SU-DHL-6 (cell line): ENCODE results near the gene SLC6A5.
"Not testable (repeated sequence)": the region's sequence is repeated elsewhere in the genome, so short reads cannot be mapped to it uniquely, and the experiment has no call there.

Experiments
- EZH2phosphoT487 ChIP-seq: fragments of 200-600 bp; sonication (generic), shearing (Covaris generic); conservative IDR thresholded peaks from 2 replicates; pipeline ENCODE4 v1.6.1; 2018; ENCODE audit warnings: mild to moderate bottlenecking, antibody characterized with exemption, low read length, moderate library complexity, mixed read lengths
- TF ChIP-seq, protein P1 (sequence below): fragments of 200-600 bp; sonication (generic); IDR thresholded peaks from one replicate; pipeline ENCODE4 v1.5.1; 2017; ENCODE audit warnings: antibody characterized with exemption, mild to moderate bottlenecking, low read length, moderate library complexity; ENCODE audit not compliant: insufficient read depth, poor library complexity, severe bottlenecking

DNA sequence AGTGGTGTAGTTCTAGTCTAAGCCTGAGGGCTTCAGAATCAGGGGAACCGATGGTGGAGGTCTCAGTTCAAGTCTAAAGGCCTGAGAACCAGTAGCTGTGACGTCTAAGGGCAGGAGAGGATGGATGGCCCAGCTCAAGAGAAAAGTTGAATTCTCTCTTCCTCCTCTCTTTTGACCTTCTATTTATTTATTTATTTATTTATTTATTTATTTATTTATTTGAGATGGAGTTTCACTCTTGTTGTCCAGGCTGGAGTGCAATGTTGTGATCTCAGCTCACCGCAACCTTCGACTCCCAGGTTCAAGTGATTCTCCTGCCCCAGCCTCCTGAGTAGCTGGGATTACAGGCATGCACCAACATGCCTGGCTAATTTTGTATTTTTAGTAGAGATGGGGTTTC is 19.7 kb upstream of the SLC6A5 start:
- TF ChIP-seq, protein P1, sequence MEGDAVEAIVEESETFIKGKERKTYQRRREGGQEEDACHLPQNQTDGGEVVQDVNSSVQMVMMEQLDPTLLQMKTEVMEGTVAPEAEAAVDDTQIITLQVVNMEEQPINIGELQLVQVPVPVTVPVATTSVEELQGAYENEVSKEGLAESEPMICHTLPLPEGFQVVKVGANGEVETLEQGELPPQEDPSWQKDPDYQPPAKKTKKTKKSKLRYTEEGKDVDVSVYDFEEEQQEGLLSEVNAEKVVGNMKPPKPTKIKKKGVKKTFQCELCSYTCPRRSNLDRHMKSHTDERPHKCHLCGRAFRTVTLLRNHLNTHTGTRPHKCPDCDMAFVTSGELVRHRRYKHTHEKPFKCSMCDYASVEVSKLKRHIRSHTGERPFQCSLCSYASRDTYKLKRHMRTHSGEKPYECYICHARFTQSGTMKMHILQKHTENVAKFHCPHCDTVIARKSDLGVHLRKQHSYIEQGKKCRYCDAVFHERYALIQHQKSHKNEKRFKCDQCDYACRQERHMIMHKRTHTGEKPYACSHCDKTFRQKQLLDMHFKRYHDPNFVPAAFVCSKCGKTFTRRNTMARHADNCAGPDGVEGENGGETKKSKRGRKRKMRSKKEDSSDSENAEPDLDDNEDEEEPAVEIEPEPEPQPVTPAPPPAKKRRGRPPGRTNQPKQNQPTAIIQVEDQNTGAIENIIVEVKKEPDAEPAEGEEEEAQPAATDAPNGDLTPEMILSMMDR: not testable (repeated sequence)
- TF ChIP-seq EZH2phosphoT487: not testable (repeated sequence)
